WTC11 (cell line): ENCODE data around the gene NOM1. TPM values are rescaled to one million over a fixed set of nuclear protein-coding genes. Genes with fewer than 3 reads are reported as not detected.
"Not testable (repeated sequence)": the region's sequence is repeated elsewhere in the genome, so short reads cannot be mapped to it uniquely, and the experiment has no call there.

ENCODE experiments used
- ATAC-seq: fragments of 200-7000 bp; cut with Tn5 transposase; 2 replicates; pipeline ENCODE4 v1.10.0; 2021; ENCODE audit warnings: mild to moderate bottlenecking, moderate library complexity
- CTCF ChIA-PET: fragments of 300-600 bp; sonication (Branson Sonifier 250); formaldehyde crosslinking; loops from one replicate; lab custom pipeline; 2021; ENCODE audit warnings: antibody characterized with exemption; lab: Charles Lee
- POLR2A ChIA-PET: fragments of 350-600 bp; sonication (Branson Sonifier 250); formaldehyde crosslinking; loops from one replicate; lab custom pipeline; 2021; ENCODE audit warnings: antibody characterized with exemption; lab: Charles Lee
- DNase-seq: peaks from one replicate; pipeline ENCODE4 v3.0.0; 2021; ENCODE audit warnings: low spot score
- H3K27ac Mint-ChIP-seq: 2 replicates; pipeline ENCODE4 v1.8.0; 2021; ENCODE audit warnings: mixed read lengths
- H3K27me3 Mint-ChIP-seq: 2 replicates; pipeline ENCODE4 v1.8.0; 2021; ENCODE audit warnings: low read depth, mild to moderate bottlenecking, moderate library complexity, mixed read lengths
- H3K36me3 Mint-ChIP-seq: 2 replicates; pipeline ENCODE4 v1.8.0; 2021; ENCODE audit warnings: mixed read lengths
- H3K4me1 Mint-ChIP-seq: 2 replicates; pipeline ENCODE4 v1.8.0; 2022; ENCODE audit warnings: mixed read lengths
- H3K4me3 Mint-ChIP-seq: 2 replicates; pipeline ENCODE4 v1.8.0; 2021; ENCODE audit warnings: mild to moderate bottlenecking, moderate library complexity, mixed read lengths
- H3K9me3 Mint-ChIP-seq: 2 replicates; pipeline ENCODE4 v1.8.0; 2021; ENCODE audit warnings: mixed read lengths
- ARID4B ChIP-seq: sonication (generic); formaldehyde crosslinking; IDR thresholded peaks from 2 replicates; pipeline ENCODE4 v1.8.0; 2023; ENCODE audit warnings: missing genetic modification reagents, mild to moderate bottlenecking, borderline replicate concordance
- CBFB ChIP-seq: sonication (generic); formaldehyde crosslinking; IDR thresholded peaks from 2 replicates; pipeline ENCODE4 v1.8.1; 2022; ENCODE audit warnings: mild to moderate bottlenecking, low read depth, missing genetic modification reagents
- CREB1 ChIP-seq: sonication (generic); formaldehyde crosslinking; IDR thresholded peaks from 2 replicates; pipeline ENCODE4 v1.8.0; 2023; ENCODE audit warnings: mild to moderate bottlenecking, missing genetic modification reagents
- CREM ChIP-seq: sonication (generic); formaldehyde crosslinking; IDR thresholded peaks from 2 replicates; pipeline ENCODE4 v1.8.1; 2022; ENCODE audit warnings: mild to moderate bottlenecking, missing genetic modification reagents, moderate library complexity
- EMX1 ChIP-seq: fragments of 250-450 bp; sonication (Bioruptor Pico); IDR thresholded peaks from 2 replicates; pipeline ENCODE4 v1.8.0; 2021; ENCODE audit warnings: mild to moderate bottlenecking
- ESRRA ChIP-seq: sonication (generic); formaldehyde crosslinking; IDR thresholded peaks from 2 replicates; pipeline ENCODE4 v1.8.1; 2022; ENCODE audit warnings: mild to moderate bottlenecking, missing genetic modification reagents, borderline replicate concordance
- ETV6 ChIP-seq: sonication (generic); formaldehyde crosslinking; IDR thresholded peaks from 2 replicates; pipeline ENCODE4 v1.8.1; 2022; ENCODE audit warnings: mild to moderate bottlenecking, missing genetic modification reagents
- GRHL2 ChIP-seq: fragments of 250-450 bp; sonication (Bioruptor Pico); IDR thresholded peaks from 2 replicates; pipeline ENCODE4 v1.8.0; 2022; ENCODE audit warnings: mild to moderate bottlenecking, moderate library complexity; ENCODE audit not compliant: insufficient replicate concordance, severe bottlenecking
- GTF2I ChIP-seq: fragments of 250-450 bp; sonication (Bioruptor Pico); conservative IDR thresholded peaks from 2 replicates; pipeline ENCODE4 v1.4.0; 2021; ENCODE audit warnings: mild to moderate bottlenecking
- JAZF1 ChIP-seq: fragments of 250-450 bp; sonication (Bioruptor Pico); IDR thresholded peaks from 2 replicates; pipeline ENCODE4 v1.9.0; 2021; ENCODE audit warnings: moderate library complexity, mild to moderate bottlenecking, inconsistent platforms
- MAX ChIP-seq: sonication (generic); formaldehyde crosslinking; IDR thresholded peaks from 2 replicates; pipeline ENCODE4 v1.8.0; 2022; ENCODE audit warnings: mild to moderate bottlenecking, missing genetic modification reagents
- NFE2L1 ChIP-seq: sonication (generic); formaldehyde crosslinking; IDR thresholded peaks from 2 replicates; pipeline ENCODE4 v1.8.1; 2023; ENCODE audit warnings: missing genetic modification reagents
- NR1H2 ChIP-seq: sonication (generic); formaldehyde crosslinking; IDR thresholded peaks from 2 replicates; pipeline ENCODE4 v1.9.0; 2021; ENCODE audit warnings: mild to moderate bottlenecking, moderate library complexity, missing genetic modification reagents
- NR3C1 ChIP-seq: sonication (generic); formaldehyde crosslinking; conservative IDR thresholded peaks from 2 replicates; pipeline ENCODE4 v1.8.1; 2023; ENCODE audit warnings: low read depth, mild to moderate bottlenecking, missing genetic modification reagents
- PREB ChIP-seq: sonication (generic); formaldehyde crosslinking; IDR thresholded peaks from 2 replicates; pipeline ENCODE4 v1.8.1; 2022; ENCODE audit warnings: mild to moderate bottlenecking, missing genetic modification reagents, moderate library complexity, borderline replicate concordance
- PRRX2 ChIP-seq: fragments of 250-450 bp; sonication (Bioruptor Pico); IDR thresholded peaks from 2 replicates; pipeline ENCODE4 v1.8.0; 2021; ENCODE audit warnings: mild to moderate bottlenecking
- RELA ChIP-seq: sonication (generic); formaldehyde crosslinking; IDR thresholded peaks from 2 replicates; pipeline ENCODE4 v1.8.1; 2022; ENCODE audit warnings: missing genetic modification reagents, mild to moderate bottlenecking, borderline replicate concordance
- TCF7 ChIP-seq: sonication (generic); formaldehyde crosslinking; IDR thresholded peaks from 2 replicates; pipeline ENCODE4 v1.8.0; 2022; ENCODE audit warnings: mild to moderate bottlenecking, low read depth, missing genetic modification reagents, moderate library complexity
- USF1 ChIP-seq: sonication (generic); formaldehyde crosslinking; IDR thresholded peaks from 2 replicates; pipeline ENCODE4 v1.8.0; 2022; ENCODE audit warnings: mild to moderate bottlenecking, missing genetic modification reagents
- ZBTB43 ChIP-seq: sonication (generic); formaldehyde crosslinking; IDR thresholded peaks from 2 replicates; pipeline ENCODE4 v1.8.1; 2023; ENCODE audit warnings: mild to moderate bottlenecking, missing genetic modification reagents
- ZMAT4 ChIP-seq: fragments of 250-450 bp; sonication (Bioruptor Pico); IDR thresholded peaks from 2 replicates; pipeline ENCODE4 v1.9.0; 2021; ENCODE audit warnings: mild to moderate bottlenecking
- ZNF232 ChIP-seq: sonication (generic); formaldehyde crosslinking; IDR thresholded peaks from 2 replicates; pipeline ENCODE4 v1.8.0; 2022; ENCODE audit warnings: mild to moderate bottlenecking, missing genetic modification reagents
- ZNF317 ChIP-seq: sonication (generic); formaldehyde crosslinking; IDR thresholded peaks from 2 replicates; pipeline ENCODE4 v1.8.1; 2023; ENCODE audit warnings: low read depth, mild to moderate bottlenecking, moderate library complexity, missing genetic modification reagents, borderline replicate concordance
- total RNA-seq: library from RNA; stranded (reverse); gene quantifications from 3 replicates; pipeline ENCODE4 v1.2.3, GENCODE V29; 2021

NOM1 gene
- total RNA-seq, 1 experiment from 2014 or later: 38.5 TPM

GRCh38 chr7:156949541-156950380 is at the start of gene NOM1 (continued):
- peak; percentile 35; the same call in 1 of the 2 replicates for TF ChIP-seq ZBTB43 (CRISPR knock-in tag)
- TF ChIP-seq ZNF232 (CRISPR knock-in tag): peak; percentile 36; the same call in 1 of the 2 replicates
- TF ChIP-seq NR1H2 (CRISPR knock-in tag): peak; percentile 26; the same call in 1 of the 2 replicates
- peak; percentile 36; the same call in 1 of the 2 replicates for TF ChIP-seq ZMAT4 (CRISPR knock-in tag)
- TF ChIP-seq EMX1 (CRISPR knock-in tag): 0 out of 2 replicates have a peak, but pooled peaks have one; percentile 36
- TF ChIP-seq GTF2I (CRISPR knock-in tag): no peak
- TF ChIP-seq CBFB (CRISPR knock-in tag): no peak
- TF ChIP-seq USF1 (CRISPR knock-in tag): 0 out of 2 replicates have a peak, but pooled peaks have one; percentile 55
- TF ChIP-seq ARID4B: peak; percentile 85; the same call in 1 of the 2 replicates
- TF ChIP-seq RELA (CRISPR knock-in tag): no peak
- TF ChIP-seq GRHL2 (CRISPR knock-in tag): no peak
- peak; percentile 43; the same call in 1 of the 2 replicates for TF ChIP-seq NFE2L1
- TF ChIP-seq CREM (CRISPR knock-in tag): peak; percentile 69; the same call in 1 of the 2 replicates
- TF ChIP-seq MAX: peak; percentile 81; the same call in 1 of the 2 replicates

GRCh38 chr7:156900093-156900492 is 49.4 kb upstream of the NOM1 start:
- H3K4me1 Mint-ChIP-seq, H3K9me3 Mint-ChIP-seq, H3K27ac Mint-ChIP-seq, POLR2A ChIA-PET, H3K36me3 Mint-ChIP-seq, DNase-seq, H3K4me3 Mint-ChIP-seq, ATAC-seq, CTCF ChIA-PET: not testable (repeated sequence)
- H3K27me3 Mint-ChIP-seq: peaks cover 16% of the 10 kb centered on the region

GRCh38 chr7:156903232-156903909 is 46.1 kb upstream of the NOM1 start:
- POLR2A ChIA-PET: no interaction called here
- DNase-seq (no peak), ATAC-seq (no peak)
- Mint-ChIP-seq H3K4me1 (no peaks in the 10 kb centered on the region), H3K36me3 (no peaks in the 10 kb centered on the region), H3K4me3 (no peak overlapping the region), H3K27ac (no peak overlapping the region), H3K27me3 (peaks cover 12% of the 10 kb centered on the region), H3K9me3 (no peaks in the 10 kb centered on the region)
- CTCF ChIA-PET: no interaction called here
- TF ChIP-seq ETV6 (CRISPR knock-in tag): no peak
- TF ChIP-seq ZMAT4 (CRISPR knock-in tag): no peak
- TF ChIP-seq PREB (CRISPR knock-in tag): no peak
- no peak for TF ChIP-seq CREB1 (CRISPR knock-in tag)
- no peak for TF ChIP-seq RELA (CRISPR knock-in tag)
- TF ChIP-seq PRRX2 (CRISPR knock-in tag): no peak
- TF ChIP-seq ZNF317 (CRISPR knock-in tag): no peak
- no peak for TF ChIP-seq JAZF1 (CRISPR knock-in tag)
- no peak for TF ChIP-seq ESRRA (CRISPR knock-in tag)
- TF ChIP-seq NR3C1 (CRISPR knock-in tag): no peak
- TF ChIP-seq TCF7 (CRISPR knock-in tag): no peak
